Measurements from ENCODE around the gene SPEN. TPM values are rescaled to one million over a fixed set of nuclear protein-coding genes. Genes with fewer than 3 reads are reported as not detected.
"Not testable (repeated sequence)": the region's sequence is repeated elsewhere in the genome, so short reads cannot be mapped to it uniquely, and the experiment has no call there.

SPEN gene
- total and polyA plus RNA-seq, 2 donors: 11.4 to 16.3 TPM

GRCh38 chr1:15828931-15829330 is 18.6 kb upstream of the SPEN start:
- H3K9me3 ChIP-seq (ENCODE audit: control insufficient read depth in 2 of 2, insufficient read depth in 1 of 2, low read length in 1 of 2); H3K27ac ChIP-seq (ENCODE audit: low read depth in 1 of 2, low read length in 1 of 2); H3K27me3 ChIP-seq (ENCODE audit: control insufficient read depth in 2 of 2, insufficient read depth in 1 of 2, low read length in 1 of 2); H3K4me3 ChIP-seq (ENCODE audit: low read length in 2 of 2); DNase-seq (ENCODE audit: low read depth in 6 of 9, low spot score in 9 of 9); H3K36me3 ChIP-seq (ENCODE audit: control insufficient read depth in 2 of 2, insufficient read depth in 2 of 2, low read length in 1 of 2): not testable (repeated sequence)
- H3K4me1 ChIP-seq (ENCODE audit: control insufficient read depth in 2 of 2, insufficient read depth in 2 of 2, low read length in 2 of 2): peaks cover 10 to 12% of the 10 kb centered on the region in 2 donors
- WGBS: 99% methylated on average over 14 of the region's 14 CpGs

DNA sequence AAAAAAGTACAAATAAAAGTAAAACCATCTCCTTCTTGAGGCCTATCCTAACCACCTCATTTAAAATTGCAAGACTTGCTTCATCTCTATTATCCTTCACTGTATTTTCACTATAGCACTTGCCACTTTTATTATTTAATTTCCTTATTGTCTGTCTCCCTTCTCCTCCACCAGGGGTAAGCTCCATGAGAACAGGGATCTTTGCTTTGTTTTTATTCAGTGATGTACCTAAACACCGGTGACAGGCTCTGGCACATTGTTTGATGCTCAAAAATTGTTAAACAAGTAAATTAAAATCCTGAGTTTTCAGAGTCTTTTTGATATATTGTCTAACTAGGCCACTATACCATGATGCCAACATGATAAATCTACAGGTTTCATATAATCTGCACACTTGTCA is 17.2 kb upstream of the SPEN start:
- Histone ChIP-seq H3K4me1 (ENCODE audit: control insufficient read depth in 2 of 2, insufficient read depth in 2 of 2, low read length in 2 of 2) (peaks cover 10 to 12% of the 10 kb centered on the region in 2 donors), H3K36me3 (ENCODE audit: control insufficient read depth in 2 of 2, insufficient read depth in 2 of 2, low read length in 1 of 2) (no peaks in the 10 kb centered on the region), H3K27ac (ENCODE audit: low read depth in 1 of 2, low read length in 1 of 2) (no peak overlapping the region), H3K4me3 (ENCODE audit: low read length in 2 of 2) (no peak overlapping the region), H3K9me3 (ENCODE audit: control insufficient read depth in 2 of 2, insufficient read depth in 1 of 2, low read length in 1 of 2) (peaks cover 0 to 7% of the 10 kb centered on the region in 2 donors), H3K27me3 (ENCODE audit: control insufficient read depth in 2 of 2, insufficient read depth in 1 of 2, low read length in 1 of 2) (no peaks in the 10 kb centered on the region)
- WGBS: 85% methylated on average over 1 of the region's 1 CpG
- DNase-seq (ENCODE audit: low read depth in 6 of 9, low spot score in 9 of 9): no peak

DNA sequence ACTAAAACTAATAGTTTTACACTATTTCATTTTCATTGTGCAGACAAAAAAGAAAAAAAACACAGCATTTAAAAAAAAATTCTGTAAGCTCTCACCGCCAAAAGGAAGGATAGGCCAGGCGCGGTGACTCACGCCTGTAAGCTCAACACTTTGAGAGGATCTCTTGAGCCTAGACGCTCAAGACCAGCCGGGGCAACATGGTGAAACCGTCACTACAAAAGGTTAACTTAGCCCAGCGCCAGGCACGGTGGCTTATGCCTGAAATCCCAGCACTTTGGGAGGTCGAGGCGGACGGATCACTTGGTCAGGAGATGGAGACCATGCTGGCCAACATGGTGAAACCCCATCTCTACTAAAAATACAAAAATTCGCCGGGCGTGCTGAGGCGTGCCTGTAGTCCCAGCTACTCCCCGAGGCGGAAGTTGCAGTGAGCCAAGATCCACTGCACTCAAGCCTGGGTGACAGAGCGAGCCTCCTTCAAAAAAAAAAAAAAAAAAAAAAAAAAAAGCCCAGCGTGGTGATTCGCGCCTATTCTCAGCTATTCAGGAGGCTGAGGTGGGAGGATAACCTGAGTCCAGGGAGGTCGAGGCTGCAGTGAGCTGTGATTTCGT is 14.3 kb upstream of the SPEN start:
- peaks cover 0 to 12% of the 10 kb centered on the region in 2 donors for H3K27me3 ChIP-seq (ENCODE audit: control insufficient read depth in 2 of 2, insufficient read depth in 1 of 2, low read length in 1 of 2)
- WGBS: 81% methylated on average over 24 of the region's 24 CpGs
- DNase-seq (ENCODE audit: low read depth in 6 of 9, low spot score in 9 of 9): no peak
- H3K4me1 ChIP-seq (ENCODE audit: control insufficient read depth in 2 of 2, insufficient read depth in 2 of 2, low read length in 2 of 2): peaks cover 12 to 23% of the 10 kb centered on the region in 2 donors
- peak overlapping the region; percentile 57 to 76 for H3K4me3 ChIP-seq (ENCODE audit: low read length in 2 of 2)
- peak overlapping the region; percentile 83 to 97 for H3K27ac ChIP-seq (ENCODE audit: low read depth in 1 of 2, low read length in 1 of 2)
- H3K36me3 ChIP-seq (ENCODE audit: control insufficient read depth in 2 of 2, insufficient read depth in 2 of 2, low read length in 1 of 2): no peaks in the 10 kb centered on the region
- H3K9me3 ChIP-seq (ENCODE audit: control insufficient read depth in 2 of 2, insufficient read depth in 1 of 2, low read length in 1 of 2): peaks cover 0 to 7% of the 10 kb centered on the region in 2 donors

DNA sequence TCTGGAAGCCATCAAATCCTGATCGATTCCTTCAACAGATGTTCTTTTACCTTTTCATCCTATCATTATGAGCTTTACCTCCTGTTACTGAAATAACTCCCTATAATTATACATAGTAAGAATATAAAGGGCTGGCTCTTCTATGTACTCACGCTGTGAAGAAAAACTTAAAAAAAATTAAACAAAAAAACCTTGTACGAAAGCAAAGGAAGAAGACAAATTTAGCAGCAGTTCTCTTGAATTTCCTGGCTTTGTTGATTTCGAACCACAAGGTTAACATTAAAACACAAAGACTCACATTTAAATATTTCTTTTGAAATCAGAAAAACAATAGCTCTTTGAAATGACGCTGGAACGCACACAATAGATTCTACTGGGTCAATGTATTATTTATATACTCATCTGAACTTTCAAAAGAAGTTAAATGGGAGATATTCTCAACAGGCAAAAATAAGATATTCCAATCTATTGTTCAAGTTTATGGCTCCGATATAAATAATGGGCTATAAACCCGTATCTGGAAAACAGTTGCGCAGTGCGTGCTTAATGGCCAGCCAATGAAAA is 13.6 kb upstream of the SPEN start:
- no peak for DNase-seq (ENCODE audit: low read depth in 6 of 9, low spot score in 9 of 9)
- Histone ChIP-seq H3K4me3 (ENCODE audit: low read length in 2 of 2) (peak overlapping the region; percentile 57 to 76), H3K27me3 (ENCODE audit: control insufficient read depth in 2 of 2, insufficient read depth in 1 of 2, low read length in 1 of 2) (peaks cover 0 to 12% of the 10 kb centered on the region in 2 donors), H3K9me3 (ENCODE audit: control insufficient read depth in 2 of 2, insufficient read depth in 1 of 2, low read length in 1 of 2) (peaks cover 0 to 7% of the 10 kb centered on the region in 2 donors), H3K4me1 (ENCODE audit: control insufficient read depth in 2 of 2, insufficient read depth in 2 of 2, low read length in 2 of 2) (peaks cover 12 to 23% of the 10 kb centered on the region in 2 donors), H3K27ac (ENCODE audit: low read depth in 1 of 2, low read length in 1 of 2) (peak overlapping the region; percentile 97 to 100), H3K36me3 (ENCODE audit: control insufficient read depth in 2 of 2, insufficient read depth in 2 of 2, low read length in 1 of 2) (no peaks in the 10 kb centered on the region)
- WGBS: 2% methylated on average over 10 of the region's 10 CpGs

DNA sequence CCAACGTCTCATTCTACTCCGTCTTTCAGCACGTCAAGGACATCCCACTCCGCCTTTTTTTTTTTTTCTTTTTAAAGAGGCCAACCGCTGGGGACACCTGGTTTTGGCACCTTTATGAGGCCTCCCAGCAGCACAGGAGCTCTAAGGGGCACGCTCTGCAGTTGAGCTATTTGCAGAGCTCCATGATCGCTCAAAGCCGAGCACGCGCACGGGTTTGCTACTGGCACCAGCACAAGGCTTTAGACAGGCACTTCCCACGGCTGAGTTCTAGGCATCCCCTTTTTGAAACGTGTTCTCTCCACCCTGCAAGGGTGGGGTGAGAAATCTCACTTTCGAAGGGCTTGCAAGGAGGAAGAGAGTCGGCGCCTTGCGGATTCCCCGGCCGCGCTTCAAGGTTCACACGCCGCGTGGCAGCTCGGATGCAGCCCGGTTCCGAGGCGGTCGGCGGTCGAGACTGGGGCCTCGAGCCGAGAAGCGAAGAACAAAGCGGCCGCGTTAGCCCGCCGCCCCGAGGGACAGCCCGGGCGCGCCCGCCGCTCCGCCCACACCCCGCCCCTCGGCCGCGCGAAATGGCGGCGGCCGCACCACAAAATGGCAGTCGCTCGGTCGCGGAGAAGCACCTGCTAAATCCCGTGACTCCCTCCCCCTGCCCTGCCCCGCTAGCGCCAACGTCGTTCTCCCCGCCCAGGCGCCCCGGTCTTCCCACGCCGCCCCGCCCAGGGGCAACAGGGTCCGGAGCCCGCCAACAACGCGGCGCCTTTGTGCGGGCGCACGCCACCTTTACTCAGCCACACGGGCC is 12.9 kb upstream of the SPEN start:
- no peaks in the 10 kb centered on the region for H3K36me3 ChIP-seq (ENCODE audit: control insufficient read depth in 2 of 2, insufficient read depth in 2 of 2, low read length in 1 of 2)
- H3K27me3 ChIP-seq (ENCODE audit: control insufficient read depth in 2 of 2, insufficient read depth in 1 of 2, low read length in 1 of 2): peaks cover 0 to 12% of the 10 kb centered on the region in 2 donors
- H3K4me3 ChIP-seq (ENCODE audit: low read length in 2 of 2): peak overlapping the region; percentile 57 to 76
- peak overlapping the region; percentile 97 to 100 for H3K27ac ChIP-seq (ENCODE audit: low read depth in 1 of 2, low read length in 1 of 2)
- peak; percentile 81 to 97 (median 90) for DNase-seq (ENCODE audit: low read depth in 6 of 9, low spot score in 9 of 9)
- peaks cover 12 to 23% of the 10 kb centered on the region in 2 donors for H3K4me1 ChIP-seq (ENCODE audit: control insufficient read depth in 2 of 2, insufficient read depth in 2 of 2, low read length in 2 of 2)
- peaks cover 0 to 7% of the 10 kb centered on the region in 2 donors for H3K9me3 ChIP-seq (ENCODE audit: control insufficient read depth in 2 of 2, insufficient read depth in 1 of 2, low read length in 1 of 2)
- WGBS: under 1% methylated on average over 77 of the region's 77 CpGs

- Histone ChIP-seq H3K4me3 (ENCODE audit: low read length in 2 of 2) (peak overlapping the region; percentile 57 to 76), H3K9me3 (ENCODE audit: control insufficient read depth in 2 of 2, insufficient read depth in 1 of 2, low read length in 1 of 2) (peaks cover 0 to 7% of the 10 kb centered on the region in 2 donors), H3K27ac (ENCODE audit: low read depth in 1 of 2, low read length in 1 of 2) (peak overlapping the region; percentile 97 to 100), H3K27me3 (ENCODE audit: control insufficient read depth in 2 of 2, insufficient read depth in 1 of 2, low read length in 1 of 2) (peaks cover 0 to 12% of the 10 kb centered on the region in 2 donors), H3K36me3 (ENCODE audit: control insufficient read depth in 2 of 2, insufficient read depth in 2 of 2, low read length in 1 of 2) (no peaks in the 10 kb centered on the region), H3K4me1 (ENCODE audit: control insufficient read depth in 2 of 2, insufficient read depth in 2 of 2, low read length in 2 of 2) (peaks cover 12 to 23% of the 10 kb centered on the region in 2 donors)
- WGBS: under 1% methylated on average over 37 of the region's 37 CpGs
- DNase-seq (ENCODE audit: low read depth in 6 of 9, low spot score in 9 of 9): peak in 2 of 9 donors; percentile 53 to 64
Measured at GRCh38 chr1:15835205-15835740, 12.2 kb upstream of the SPEN start.

- peak overlapping the region; percentile 57 to 76 for H3K4me3 ChIP-seq (ENCODE audit: low read length in 2 of 2)
- peaks cover 12 to 23% of the 10 kb centered on the region in 2 donors for H3K4me1 ChIP-seq (ENCODE audit: control insufficient read depth in 2 of 2, insufficient read depth in 2 of 2, low read length in 2 of 2)
- H3K27ac ChIP-seq (ENCODE audit: low read depth in 1 of 2, low read length in 1 of 2): peak overlapping the region; percentile 97 to 100
- H3K27me3 ChIP-seq (ENCODE audit: control insufficient read depth in 2 of 2, insufficient read depth in 1 of 2, low read length in 1 of 2): peaks cover 0 to 12% of the 10 kb centered on the region in 2 donors
- H3K36me3 ChIP-seq (ENCODE audit: control insufficient read depth in 2 of 2, insufficient read depth in 2 of 2, low read length in 1 of 2): no peaks in the 10 kb centered on the region
- peak; percentile 96 to 100 (median 100) for DNase-seq (ENCODE audit: low read depth in 6 of 9, low spot score in 9 of 9)
- peaks cover 0 to 7% of the 10 kb centered on the region in 2 donors for H3K9me3 ChIP-seq (ENCODE audit: control insufficient read depth in 2 of 2, insufficient read depth in 1 of 2, low read length in 1 of 2)
- WGBS: 5% methylated on average over 66 of the region's 66 CpGs
Measured at GRCh38 chr1:15835741-15836510, 11.6 kb upstream of the SPEN start.

DNA sequence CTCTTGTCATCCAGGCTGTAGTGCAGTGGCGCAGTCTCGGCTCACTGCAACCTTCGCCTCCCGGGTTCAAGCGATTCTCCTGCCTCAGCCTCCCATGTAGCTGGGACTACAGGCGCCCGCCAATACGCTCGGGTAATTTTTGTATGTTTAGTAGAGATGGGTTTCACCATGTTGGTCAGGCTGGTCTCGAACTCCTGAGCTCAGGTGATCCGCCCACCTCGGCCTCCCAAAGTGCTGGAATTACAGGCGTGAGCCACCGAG is 11.1 kb upstream of the SPEN start:
- H3K4me3 ChIP-seq (ENCODE audit: low read length in 2 of 2): peak overlapping the region; percentile 57 to 76
- H3K4me1 ChIP-seq (ENCODE audit: control insufficient read depth in 2 of 2, insufficient read depth in 2 of 2, low read length in 2 of 2): peaks cover 12 to 23% of the 10 kb centered on the region in 2 donors
- H3K27me3 ChIP-seq (ENCODE audit: control insufficient read depth in 2 of 2, insufficient read depth in 1 of 2, low read length in 1 of 2): peaks cover 0 to 12% of the 10 kb centered on the region in 2 donors
- WGBS: 86% methylated on average over 14 of the region's 14 CpGs
- not testable (repeated sequence) for H3K9me3 ChIP-seq (ENCODE audit: control insufficient read depth in 2 of 2, insufficient read depth in 1 of 2, low read length in 1 of 2); DNase-seq (ENCODE audit: low read depth in 6 of 9, low spot score in 9 of 9); H3K36me3 ChIP-seq (ENCODE audit: control insufficient read depth in 2 of 2, insufficient read depth in 2 of 2, low read length in 1 of 2)
- peak overlapping the region; percentile 97 to 100 for H3K27ac ChIP-seq (ENCODE audit: low read depth in 1 of 2, low read length in 1 of 2)
